Posterior cingulate gyrus (tissue), 11 donors: ENCODE results near the gene ALK.

ENCODE experiments used
- DNase-seq, 10 donors: peaks; one replicate each; pipeline versions ENCODE4 v3.0.0 to v3.0.0-alpha.2; 2020 to 2021; ENCODE audit warnings: mixed read lengths in 3 of 10
- intact Hi-C: fragments of 100-400 bp; cut with DNase I; formaldehyde crosslinking; loops from one replicate; pipeline ENCODE4 v1.15.1; 2023

The ALK gene

DNA sequence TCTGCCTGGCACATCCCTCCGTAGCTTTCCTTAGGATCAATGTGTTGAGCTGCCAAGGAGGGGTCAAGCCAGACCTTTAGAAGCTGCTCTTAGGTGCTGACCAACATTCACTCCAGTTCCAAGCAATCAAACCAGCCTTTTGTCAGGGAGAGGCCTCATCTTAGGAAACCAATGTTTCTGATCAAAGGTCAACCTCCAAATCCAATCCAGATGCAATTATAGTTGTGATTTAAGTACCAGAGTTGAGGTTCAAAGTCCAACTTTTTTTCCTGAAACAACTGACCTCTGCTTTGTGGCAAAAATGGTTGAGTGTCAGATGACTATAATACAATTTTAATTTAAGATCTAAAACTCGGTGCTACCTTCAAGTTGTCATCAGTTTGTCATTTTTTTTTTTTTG is 303.4 kb downstream of the ALK start:
- DNase-seq = no peak
- intact Hi-C loops = no loop called here

DNA sequence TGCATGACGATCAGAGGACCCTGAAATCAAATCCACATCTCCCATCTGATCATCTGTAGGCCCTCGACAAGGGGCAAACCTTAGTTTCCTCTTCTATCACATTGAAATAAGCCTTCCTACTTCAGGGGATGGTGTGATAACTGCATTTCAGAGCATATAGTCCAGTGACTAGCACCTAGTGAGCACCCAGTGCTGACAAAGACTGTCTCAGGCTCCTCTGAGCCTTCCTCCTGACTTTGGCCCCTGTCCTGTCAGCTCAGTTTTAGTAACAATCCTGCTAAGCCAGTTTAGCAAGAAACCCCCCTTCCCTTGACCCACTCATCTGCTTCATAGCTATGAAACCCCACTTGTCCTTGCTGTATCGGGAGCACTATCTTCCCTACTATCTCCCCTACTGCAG is 304.0 kb downstream of the ALK start:
- no peak for DNase-seq
- intact Hi-C loops = no loop called here

DNA sequence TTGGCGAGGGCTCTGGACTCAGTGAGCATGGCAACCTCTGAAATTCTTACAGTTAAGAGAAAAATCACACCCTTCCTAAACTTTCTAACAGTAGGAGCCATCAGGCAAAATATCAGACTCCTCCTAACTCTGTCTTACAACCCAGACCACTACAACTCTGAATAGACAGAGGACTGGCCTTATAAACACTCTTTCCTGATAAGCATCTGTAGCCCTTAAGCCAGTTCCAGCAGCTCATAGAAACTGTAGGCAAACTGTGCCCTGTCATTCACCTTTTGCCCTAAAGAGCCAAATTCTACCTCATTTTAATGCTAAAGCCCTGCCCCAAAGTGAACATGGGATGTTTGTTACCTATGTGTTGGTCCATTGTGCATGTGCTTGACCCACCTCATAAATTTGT is 304.8 kb downstream of the ALK start:
- intact Hi-C loops = no loop called here

DNA sequence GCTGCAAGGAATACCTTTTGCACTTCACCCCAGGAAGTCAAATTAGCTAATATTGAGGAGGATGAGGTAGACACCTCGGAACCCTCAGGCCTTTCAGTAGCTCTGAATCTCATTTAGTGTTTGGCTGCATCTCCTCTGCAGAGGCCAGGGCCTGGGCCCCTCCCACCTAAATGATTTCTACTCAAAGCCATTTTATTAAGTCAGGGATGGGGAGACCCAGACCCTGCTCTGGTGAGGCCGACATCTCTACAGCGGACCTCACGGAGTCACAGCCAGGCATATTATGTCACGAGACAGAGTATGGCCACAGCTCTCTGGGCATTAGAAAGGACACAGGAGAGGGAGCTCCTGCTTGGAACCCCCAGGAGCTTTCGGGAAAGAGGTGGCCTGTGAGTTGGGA is 305.5 kb downstream of the ALK start:
- intact Hi-C loops = no loop called here

More for the DNA sequence above, 304.8 kb downstream of the ALK start:
- no peak for DNase-seq

DNA sequence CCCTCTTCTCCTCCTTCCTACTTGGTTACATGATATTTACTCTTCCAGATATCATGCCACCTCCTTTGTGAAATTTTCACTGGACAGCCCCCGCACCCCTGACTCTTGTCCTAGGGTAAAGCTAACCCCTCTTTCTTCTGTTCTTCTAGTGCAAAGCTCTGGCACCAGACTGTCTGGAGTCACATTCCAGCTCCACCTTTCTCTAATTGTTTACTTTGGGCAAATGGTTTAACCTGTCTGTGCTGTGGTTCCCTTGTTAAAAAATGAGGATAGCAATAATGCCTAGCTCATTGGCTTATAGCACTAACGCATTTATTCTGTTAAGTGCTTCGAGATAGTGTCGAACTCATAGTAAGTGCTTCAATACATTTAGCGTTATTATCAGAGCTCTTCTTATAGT is 306.2 kb downstream of the ALK start:
- intact Hi-C loops = no loop called here
- no peak for DNase-seq

More for the DNA sequence above, 305.5 kb downstream of the ALK start:
- no peak for DNase-seq

DNA sequence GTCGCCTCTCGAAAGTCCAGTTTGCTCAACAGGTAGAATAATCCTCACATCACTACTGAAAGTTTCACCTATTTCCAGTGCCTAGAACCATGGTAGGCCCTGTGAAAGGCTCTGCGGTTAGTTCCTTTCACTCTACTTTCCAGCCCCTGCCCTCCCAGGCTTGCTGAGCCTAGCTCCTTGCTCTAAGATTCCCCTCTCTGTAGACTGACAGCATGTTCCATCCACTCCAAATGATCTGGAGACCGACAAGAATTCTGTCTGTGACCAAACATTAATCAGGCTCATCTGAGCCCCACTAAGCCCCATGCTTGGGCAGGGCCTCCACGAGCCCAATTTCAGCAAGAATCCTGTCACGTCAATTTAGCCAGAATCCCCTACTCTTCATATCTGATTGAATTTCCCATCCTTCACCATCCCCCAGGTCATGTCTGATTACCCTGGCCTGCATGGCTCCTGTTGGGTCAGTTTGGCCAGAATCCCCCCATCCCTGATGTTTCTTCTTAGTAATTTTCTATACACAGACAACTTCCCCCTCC is 307.0 kb downstream of the ALK start:
- no peak for DNase-seq
- intact Hi-C loops = no loop called here

DNA sequence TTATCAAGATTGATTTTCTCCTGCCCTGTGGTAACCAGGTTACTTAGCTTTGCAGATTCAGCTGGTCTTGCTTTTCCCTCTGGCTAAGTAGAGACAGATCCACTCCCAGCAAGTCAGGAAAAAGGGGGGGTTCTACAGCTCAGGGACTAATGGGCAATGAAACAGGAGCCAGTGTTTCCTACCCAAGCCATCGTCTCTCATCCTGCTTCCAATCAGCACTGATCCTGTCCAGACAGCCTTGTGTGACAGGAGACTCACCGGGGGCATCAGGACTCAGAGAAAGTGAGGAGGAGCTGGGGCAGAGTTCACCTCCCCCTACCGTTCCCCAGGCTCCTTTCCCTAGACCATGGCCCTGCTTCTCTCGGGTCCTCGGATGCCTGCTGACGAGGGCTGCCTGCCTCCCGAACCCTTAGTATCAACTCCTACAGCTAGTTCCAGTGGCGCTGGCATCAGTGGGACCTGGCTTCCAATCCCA is 307.6 kb downstream of the ALK start:
- DNase-seq = no peak
- intact Hi-C loops = no loop called here

DNA sequence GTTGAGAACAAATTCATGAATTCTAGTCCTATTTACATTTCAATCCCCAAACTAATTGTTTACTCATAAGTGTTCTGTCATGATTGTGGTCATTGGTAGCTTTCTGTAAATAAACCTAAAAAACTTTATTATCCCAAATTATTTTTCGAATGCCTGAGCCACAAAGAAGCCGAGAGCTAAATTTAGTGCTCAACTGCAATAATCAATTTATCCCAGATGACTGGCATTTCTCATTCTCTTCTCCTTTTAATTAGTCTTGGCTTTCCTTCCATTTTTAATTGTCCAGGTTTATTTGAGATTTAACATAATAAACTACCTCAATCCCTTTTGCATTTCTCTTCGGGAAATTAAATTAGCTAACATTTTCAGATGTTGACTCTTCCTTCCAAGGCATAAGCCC is 308.3 kb downstream of the ALK start:
- intact Hi-C loops = no loop called here
- no peak for DNase-seq

DNA sequence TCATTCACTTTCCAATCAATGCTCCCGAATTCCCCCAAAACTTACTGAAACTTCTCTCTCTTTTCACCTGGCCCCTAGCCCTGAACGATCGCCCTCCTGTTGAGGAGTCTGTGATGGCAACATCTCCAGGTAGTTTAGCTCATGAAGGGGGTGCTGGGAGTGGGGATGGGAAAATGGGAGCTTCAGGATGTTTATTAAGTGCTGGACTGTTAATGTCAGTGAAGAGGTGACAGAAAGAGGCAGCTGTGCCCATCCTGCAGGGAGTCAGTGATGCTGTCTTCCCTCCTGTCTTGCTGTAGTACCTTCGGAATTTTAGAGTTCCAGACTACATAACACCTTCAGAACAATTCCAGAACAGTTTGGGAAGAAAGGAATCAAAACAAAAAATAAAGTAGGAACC is 308.8 kb downstream of the ALK start:
- intact Hi-C loops = no loop called here
- DNase-seq = no peak

DNA sequence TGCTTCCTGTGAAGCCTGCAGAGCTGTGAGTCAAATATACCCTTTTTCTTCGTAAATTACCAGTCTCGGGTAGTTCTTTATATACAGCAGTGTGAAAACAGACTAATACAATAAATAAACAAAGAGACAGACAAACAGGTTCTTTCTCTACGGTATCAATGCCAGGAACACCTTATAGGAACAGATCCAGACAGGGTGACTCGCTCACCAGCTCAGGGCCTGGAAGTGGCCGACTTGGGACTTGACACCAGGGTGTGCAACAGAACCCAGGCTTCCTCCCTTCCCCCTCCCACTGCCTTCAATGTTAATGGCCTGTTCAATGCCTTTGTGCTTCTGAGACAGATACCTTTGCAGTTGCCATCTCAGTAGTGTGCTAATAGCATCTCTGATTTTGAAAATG is 309.5 kb downstream of the ALK start:
- intact Hi-C loops = no loop called here
- no peak for DNase-seq

DNA sequence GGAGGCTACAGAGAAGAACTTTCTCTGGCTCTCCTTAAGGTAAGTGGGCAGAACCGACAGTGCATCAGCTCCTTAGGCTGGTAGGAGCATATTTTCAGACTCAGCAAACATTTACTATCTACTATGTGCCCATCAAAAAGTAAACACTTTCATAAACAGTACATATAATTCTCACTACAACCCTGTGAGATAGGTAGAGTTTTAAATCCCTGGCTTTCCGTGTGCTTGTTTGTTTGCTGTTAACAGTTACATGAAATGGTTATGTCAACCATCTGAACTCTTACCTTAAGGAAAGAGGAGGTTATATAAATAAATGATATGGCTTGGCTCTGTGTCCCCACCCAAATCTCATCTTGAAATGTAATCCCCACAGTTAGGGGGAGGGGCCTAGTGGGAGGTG is 310.1 kb downstream of the ALK start:
- intact Hi-C loops = no loop called here
- no peak for DNase-seq

DNA sequence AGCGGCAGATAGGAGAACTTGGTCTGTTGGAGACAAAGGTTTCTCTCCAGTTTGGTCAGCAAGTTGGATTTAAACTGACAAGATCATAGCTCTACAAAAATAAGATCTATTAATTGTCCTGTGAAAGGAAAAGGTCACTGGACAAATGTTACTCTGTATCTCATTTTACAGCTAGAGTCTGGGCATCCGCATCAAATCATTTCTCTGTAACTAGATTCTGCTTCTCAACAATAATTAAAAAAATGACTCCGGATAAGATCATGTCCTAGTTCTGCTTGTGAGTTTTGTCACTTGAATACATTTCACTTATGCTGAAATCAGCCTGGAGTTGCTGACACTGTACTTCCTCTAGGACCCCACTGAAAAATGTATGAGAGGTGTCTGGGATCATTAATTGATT is 310.8 kb downstream of the ALK start:
- intact Hi-C loops = no loop called here
- no peak for DNase-seq

DNA sequence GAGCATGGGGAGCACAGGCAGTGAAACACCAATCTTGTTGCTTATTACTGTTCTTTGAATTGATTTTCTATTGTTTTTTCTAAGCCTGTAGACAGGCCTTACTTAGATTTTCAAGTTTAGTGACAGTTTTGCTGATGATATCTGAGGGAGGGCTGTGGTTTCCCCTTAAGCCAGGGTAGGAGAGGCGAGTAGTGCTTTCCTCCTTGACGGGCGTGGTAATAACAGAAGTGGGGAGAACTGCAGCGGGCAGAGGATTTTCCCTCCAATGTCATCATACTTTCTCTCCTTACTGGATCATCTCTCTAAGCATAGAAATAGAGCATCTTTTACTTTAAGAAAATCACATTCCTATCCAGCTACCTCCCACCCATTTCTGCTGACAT is 314.4 kb downstream of the ALK start:
- DNase-seq = no peak
- intact Hi-C loops = no loop called here

DNA sequence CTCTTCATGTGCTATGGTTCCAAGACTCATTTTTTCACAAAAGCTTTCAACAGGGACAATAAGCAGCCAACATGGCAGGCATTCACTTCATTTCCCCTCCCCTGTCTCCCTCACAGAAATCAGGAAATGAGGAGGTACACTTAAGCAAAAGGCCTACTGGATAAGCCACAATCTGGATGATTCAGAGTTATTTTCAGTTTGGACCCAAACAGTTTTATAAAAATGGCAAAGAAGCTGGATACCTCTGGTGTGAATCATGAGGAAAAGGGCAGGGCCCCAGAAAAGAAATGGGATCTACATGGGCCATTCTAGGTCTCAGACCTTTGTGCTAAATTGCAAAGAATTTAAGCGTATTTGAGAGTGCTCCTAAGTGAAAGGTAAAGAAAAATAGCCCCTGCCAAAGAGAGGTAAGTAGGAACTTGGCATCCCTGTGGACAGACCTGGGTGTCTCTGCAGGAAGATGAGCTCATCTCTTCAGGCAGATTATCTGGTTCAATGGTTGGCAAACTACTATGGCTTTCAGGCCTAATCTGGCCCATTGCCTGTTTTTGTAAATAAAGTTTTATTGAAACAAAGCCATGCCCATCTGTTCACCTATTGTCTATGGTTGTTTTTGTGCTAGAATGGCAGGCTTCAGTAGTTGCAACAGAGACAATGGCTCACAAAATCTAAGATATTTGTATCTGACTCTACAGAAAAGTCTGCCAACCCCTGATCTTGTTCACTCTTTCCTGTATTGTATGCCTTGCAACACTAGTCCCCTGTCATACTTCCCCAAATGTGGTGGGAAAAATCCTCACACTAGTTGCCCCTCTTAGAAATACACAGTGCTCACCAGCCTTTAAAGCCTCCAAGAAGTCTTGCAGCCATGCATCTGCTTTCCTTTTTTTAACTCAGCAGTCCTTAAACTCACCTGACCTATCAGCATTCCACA is 315.0 kb downstream of the ALK start:
- DNase-seq = no peak
- intact Hi-C loops = no loop called here

DNA sequence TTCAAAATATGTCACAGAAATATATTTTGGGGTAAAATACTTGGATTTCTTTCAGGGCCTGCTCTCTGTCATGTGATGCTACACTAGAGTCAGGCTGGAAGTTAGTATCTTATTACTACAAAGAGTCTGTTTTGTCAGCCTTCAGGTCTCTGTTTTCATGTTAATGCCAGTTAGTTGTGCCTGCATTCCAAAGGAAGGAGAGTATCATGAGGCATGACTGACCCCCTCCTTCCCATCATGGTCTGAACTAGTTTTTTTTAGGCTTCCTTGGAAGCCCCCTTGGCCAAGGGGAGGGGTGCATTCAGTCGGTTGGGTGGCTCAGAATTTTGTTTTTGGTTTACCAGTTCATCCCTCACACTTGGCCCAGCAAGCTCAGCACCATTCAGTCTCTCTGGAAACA is 318.0 kb downstream of the ALK start:
- intact Hi-C loops = no loop called here
- no peak for DNase-seq

DNA sequence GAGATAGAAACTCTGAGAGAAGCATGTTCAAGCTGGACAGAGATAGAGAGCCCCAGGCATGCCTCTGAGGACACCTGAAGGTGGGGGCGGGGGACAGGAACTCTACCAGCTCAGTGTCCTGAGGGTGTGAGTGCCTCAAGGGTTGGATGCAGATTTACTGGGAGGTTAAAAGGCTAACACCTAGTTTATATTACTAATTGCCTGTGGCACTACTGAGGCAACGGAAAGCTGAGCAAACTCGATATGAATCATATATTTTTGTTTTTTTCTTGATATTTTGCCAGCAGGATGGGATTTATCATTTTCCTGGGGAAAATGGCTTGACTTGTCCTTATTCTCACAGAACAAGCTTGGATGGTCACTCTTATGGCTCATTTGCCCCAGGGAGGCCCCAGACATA is 319.5 kb downstream of the ALK start:
- intact Hi-C loops = no loop called here
- no peak for DNase-seq

DNA sequence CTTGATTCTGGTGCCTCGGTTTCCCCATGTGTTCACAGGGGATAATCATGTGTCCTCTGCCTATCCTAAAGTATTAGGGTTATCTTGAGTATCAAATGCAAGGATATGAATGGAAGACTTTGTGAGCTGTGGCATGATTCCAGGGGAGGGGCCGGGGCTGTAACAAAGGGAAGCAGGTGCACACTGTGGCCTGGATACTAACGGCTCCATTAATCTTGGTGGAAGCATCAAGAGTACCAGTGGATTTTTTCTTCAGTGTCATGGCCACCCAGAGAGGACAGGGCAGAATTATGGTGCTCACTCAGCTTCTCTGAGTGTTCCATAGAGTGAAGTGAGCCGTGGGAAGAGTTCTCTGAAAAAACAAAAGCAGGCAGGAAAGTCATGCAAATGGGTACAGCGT is 320.1 kb downstream of the ALK start:
- intact Hi-C loops = no loop called here
- no peak for DNase-seq

DNA sequence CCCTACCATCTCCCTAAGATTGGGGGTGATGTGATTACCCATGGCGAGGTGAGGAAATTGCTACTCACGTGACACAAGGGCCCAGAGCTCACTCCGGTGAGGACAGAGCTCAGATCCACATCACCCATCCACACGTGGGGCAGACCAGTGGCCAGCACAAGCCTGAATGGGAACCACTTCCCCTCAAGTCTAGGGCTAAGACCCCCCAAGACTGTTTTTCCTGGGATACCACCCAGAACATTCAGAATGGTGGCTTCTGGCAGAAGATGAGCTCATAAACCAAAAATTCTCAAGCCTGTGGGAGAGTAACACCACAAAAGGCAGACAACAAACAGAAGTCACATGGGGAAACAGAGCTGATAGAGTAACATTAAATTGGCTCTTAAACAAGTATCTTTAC is 321.4 kb downstream of the ALK start:
- intact Hi-C loops = no loop called here
- DNase-seq = no peak

DNA sequence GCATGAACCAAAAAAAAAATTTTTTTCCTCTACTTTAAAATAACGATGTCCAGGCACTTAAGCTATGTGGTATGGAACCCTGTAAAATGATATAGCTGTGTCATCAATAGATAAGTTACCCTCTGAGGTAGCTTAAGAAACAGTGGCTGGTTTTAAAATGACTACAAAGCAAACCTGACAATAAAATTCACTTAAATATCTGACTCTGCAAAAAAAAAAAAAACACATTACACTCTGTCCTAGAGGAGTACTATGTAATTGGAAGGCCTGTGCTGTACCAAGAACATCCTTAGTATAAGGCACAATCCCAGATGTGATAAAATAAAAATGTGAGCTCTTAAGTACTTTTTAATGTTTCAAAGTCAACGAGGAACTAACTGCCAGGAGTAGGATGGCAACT is 322.4 kb downstream of the ALK start:
- no peak for DNase-seq
- intact Hi-C loops = no loop called here

DNA sequence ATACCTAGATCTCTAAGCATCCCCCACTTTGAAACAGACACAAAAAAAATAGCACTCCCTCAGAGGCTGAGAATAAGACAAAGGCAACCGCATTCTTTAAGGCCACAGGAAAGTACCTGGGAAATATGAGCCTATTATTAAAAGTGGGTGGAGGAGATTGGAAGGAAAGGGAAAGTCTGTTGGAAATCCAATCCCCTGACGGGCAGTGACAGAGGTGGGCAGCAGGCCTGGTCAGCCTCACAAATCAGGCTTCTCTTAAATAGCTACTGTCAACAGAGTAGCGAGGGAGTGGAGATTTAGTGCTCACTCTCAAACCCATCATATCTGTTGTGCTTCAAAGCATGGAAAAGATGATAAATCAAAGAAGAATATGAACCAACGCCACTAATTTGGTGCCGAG is 324.4 kb downstream of the ALK start:
- DNase-seq = no peak
- intact Hi-C loops = no loop called here

DNA sequence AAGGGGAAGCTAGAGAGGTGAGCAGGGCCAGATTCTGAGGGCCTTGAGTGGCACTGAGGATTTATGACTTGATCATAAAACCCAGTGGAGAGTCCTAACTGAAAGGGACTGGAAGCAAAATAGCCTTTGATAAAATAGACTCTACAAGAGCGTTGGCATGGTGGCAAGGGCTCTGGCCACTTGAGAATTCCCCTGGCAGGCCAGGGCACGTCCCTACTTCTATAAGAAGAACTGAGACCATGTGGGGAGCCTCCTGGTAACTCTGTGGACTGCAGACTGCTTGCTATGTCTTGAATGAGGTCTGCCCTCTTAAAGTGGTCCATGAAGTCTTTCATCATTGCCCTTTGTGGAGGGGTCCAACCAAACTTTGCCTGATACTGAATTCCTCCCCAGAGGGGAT is 324.8 kb downstream of the ALK start:
- DNase-seq = no peak
- intact Hi-C loops = no loop called here

DNA sequence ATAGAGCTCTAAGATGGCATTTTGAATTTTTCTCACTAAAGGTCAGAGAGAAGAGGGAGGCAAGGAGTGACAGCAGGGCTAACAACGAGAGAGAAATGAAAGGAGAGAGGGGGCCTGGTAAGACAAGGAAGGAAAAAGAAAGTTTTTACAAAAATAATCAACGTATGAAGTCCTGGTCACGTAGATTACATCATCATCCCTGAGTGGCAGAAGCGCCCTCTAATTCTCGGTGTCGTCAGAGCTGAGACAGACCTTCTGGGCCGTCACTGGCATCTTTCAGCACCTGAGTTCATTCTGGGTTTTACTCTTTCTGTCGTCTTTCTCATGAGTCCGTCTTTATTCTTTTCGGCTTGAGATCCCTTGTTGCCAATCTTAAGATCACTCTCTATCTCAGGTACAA is 329.8 kb downstream of the ALK start:
- intact Hi-C loops = no loop called here
- no peak for DNase-seq
